Naive thymus-derived CD4-positive, alpha-beta T cell (primary cell): ENCODE measurements around the gene DLG2. TPM values are rescaled to one million over a fixed set of nuclear protein-coding genes. Genes with fewer than 3 reads are reported as not detected.

ENCODE experiments used
- ATAC-seq: fragments of 150-1000 bp; cut with Tn5 transposase; 2 replicates; pipeline ENCODE4 v1.10.0; 2021; ENCODE audit warnings: mild to moderate bottlenecking, moderate library complexity
- CTCF ChIA-PET: fragments of 350-600 bp; sonication (Branson Sonifier 250); formaldehyde crosslinking; loops from one replicate; lab custom pipeline; 2021; ENCODE audit warnings: antibody characterized with exemption; lab: Charles Lee
- POLR2A ChIA-PET: fragments of 350-600 bp; sonication (Branson Sonifier 250); formaldehyde crosslinking; loops from one replicate; lab custom pipeline; 2021; ENCODE audit warnings: antibody characterized with exemption, inconsistent platforms; lab: Charles Lee
- DNase-seq, 9 donors: peaks; one replicate each; pipeline versions ENCODE4 v3.0.0 to v3.0.0-alpha.2; 2020 to 2022; ENCODE audit warnings: mixed read lengths in 1 of 9
- H3K27ac ChIP-seq: one replicate; pipeline ENCODE4 v1.7.0; 2013; ENCODE audit warnings: mild to moderate bottlenecking, low read depth, low read length, moderate library complexity
- H3K27me3 ChIP-seq, 2 donors: one replicate each; pipeline ENCODE4 v1.7.0; 2013; ENCODE audit warnings: low read length in 2 of 2, mild to moderate bottlenecking in 2 of 2, moderate library complexity in 2 of 2; ENCODE audit not compliant: control insufficient read depth in 2 of 2, insufficient read depth in 2 of 2
- H3K36me3 ChIP-seq, 3 experiments: 1 replicate in 2 of 3; 2 replicates in 1 of 3; pipeline ENCODE4 v1.7.0; 2013; ENCODE audit warnings: low read length in 3 of 3, mild to moderate bottlenecking in 3 of 3, moderate library complexity in 1 of 3; ENCODE audit not compliant: insufficient read depth in 3 of 3, control insufficient read depth in 2 of 3
- H3K4me1 ChIP-seq, 2 donors: one replicate each; pipeline ENCODE4 v1.7.0; 2013; ENCODE audit warnings: low read length in 2 of 2, mild to moderate bottlenecking in 2 of 2, moderate library complexity in 1 of 2; ENCODE audit not compliant: control insufficient read depth in 2 of 2, insufficient read depth in 2 of 2
- H3K4me3 ChIP-seq: 2 replicates; pipeline ENCODE4 v1.7.0; 2013; ENCODE audit warnings: mild to moderate bottlenecking, low read length
- H3K9me3 ChIP-seq, 3 experiments: 1 replicate in 2 of 3; 2 replicates in 1 of 3; pipeline ENCODE4 v1.7.0; 2013; ENCODE audit warnings: low read length in 3 of 3; ENCODE audit not compliant: control insufficient read depth in 2 of 3
- H3K27ac Mint-ChIP-seq, 9 donors: one replicate each; pipeline ENCODE4 v1.8.0; 2020 to 2022; ENCODE audit warnings: mixed read lengths in 9 of 9, mild to moderate bottlenecking in 8 of 9, moderate library complexity in 5 of 9, inconsistent platforms in 2 of 9
- H3K27me3 Mint-ChIP-seq, 5 donors: one replicate each; pipeline ENCODE4 v1.8.0; 2021 to 2022; ENCODE audit warnings: mixed read lengths in 5 of 5, mild to moderate bottlenecking in 1 of 5
- H3K36me3 Mint-ChIP-seq, 5 donors: one replicate each; pipeline ENCODE4 v1.8.0; 2020 to 2022; ENCODE audit warnings: mixed read lengths in 5 of 5, mild to moderate bottlenecking in 3 of 5, inconsistent platforms in 1 of 5
- H3K4me1 Mint-ChIP-seq, 7 donors: one replicate each; pipeline ENCODE4 v1.8.0; 2020 to 2022; ENCODE audit warnings: mixed read lengths in 7 of 7, mild to moderate bottlenecking in 3 of 7, inconsistent platforms in 1 of 7
- H3K4me3 Mint-ChIP-seq, 10 donors: one replicate each; pipeline ENCODE4 v1.8.0; 2020 to 2022; ENCODE audit warnings: mild to moderate bottlenecking in 10 of 10, mixed read lengths in 10 of 10, moderate library complexity in 6 of 10, inconsistent platforms in 2 of 10
- H3K9me3 Mint-ChIP-seq, 11 donors: one replicate each; pipeline ENCODE4 v1.8.0; 2020 to 2022; ENCODE audit warnings: mixed read lengths in 11 of 11, mild to moderate bottlenecking in 4 of 11, inconsistent platforms in 1 of 11, moderate library complexity in 1 of 11
- intact Hi-C, 2 donors: fragments of 100-400 bp; cut with micrococcal nuclease; formaldehyde crosslinking; loops; one replicate each; pipeline ENCODE4 v1.15.1; 2023
- polyA plus RNA-seq, 2 donors: library from polyadenylated mRNA; unstranded; fragments of 300-500 nt; fragmentation: Illumina TruSeq; gene quantifications; one replicate each; pipeline ENCODE4 v1.2.3, GENCODE V29; 2021
- total RNA-seq, 6 experiments: library from RNA in 5 of 6; stranded (reverse) in 5 of 6; gene quantifications; 1 replicate in 5 of 6; 2 replicates in 1 of 6; pipeline ENCODE4 v1.2.3 and lab custom pipeline; 2021 to 2026

DLG2 gene
- total and polyA plus RNA-seq, 7 experiments from 2014 or later, result 0.64 to 6.1 (median 3.7) TPM

DNA sequence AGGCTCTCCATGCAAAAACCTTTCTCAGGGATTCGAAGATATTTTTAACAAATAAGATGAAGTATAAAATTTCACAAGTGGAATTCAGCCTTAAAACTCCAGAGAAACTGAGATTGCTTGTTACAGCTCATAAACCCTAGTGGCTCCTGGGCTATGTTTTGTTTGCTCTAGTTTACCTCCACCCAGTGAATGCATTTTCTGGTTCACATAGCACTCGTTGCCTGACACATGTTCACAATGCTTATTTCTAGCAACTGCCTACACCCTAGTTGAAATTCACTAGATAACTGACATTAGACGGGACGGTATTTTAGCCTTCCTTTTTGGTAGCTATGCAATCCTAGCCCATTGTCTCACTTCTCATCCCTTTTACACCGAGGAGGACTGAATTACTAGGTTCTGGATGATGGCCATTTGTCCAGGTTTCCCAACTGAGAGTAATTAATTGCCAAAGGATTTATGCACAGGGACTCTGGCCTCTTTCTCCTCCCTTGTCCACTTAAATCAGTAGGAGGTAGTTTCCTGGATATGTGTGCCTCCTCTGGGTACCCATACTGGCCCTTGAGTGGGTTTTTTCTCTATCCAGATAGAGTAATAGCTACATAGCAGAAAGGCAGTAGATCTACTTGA is 951.6 kb downstream of the DLG2 start:
- Mint-ChIP-seq H3K27ac (no peak overlapping the region), H3K4me3 (no peak overlapping the region), H3K4me1 (peaks cover 0 to 3% (median 0%) of the 10 kb centered on the region in 7 donors), H3K9me3 (peaks cover 0 to 24% (median 3%) of the 10 kb centered on the region in 11 donors), H3K36me3 (no peaks in the 10 kb centered on the region), H3K27me3 (no peaks in the 10 kb centered on the region)
- H3K4me3 ChIP-seq, result no peak overlapping the region
- H3K4me1 ChIP-seq, result no peaks in the 10 kb centered on the region
- no peaks in the 10 kb centered on the region for H3K9me3 ChIP-seq
- peaks cover 0 to 3% of the 10 kb centered on the region in 2 donors for H3K27me3 ChIP-seq
- H3K36me3 ChIP-seq, result no peaks in the 10 kb centered on the region
- ChIA-PET POLR2A (no interaction called here), CTCF (no interaction called here)
- H3K27ac ChIP-seq, result no peak overlapping the region
- DNase-seq (no peak), ATAC-seq (no peak)
- intact Hi-C loops, result no loop called here

DNA sequence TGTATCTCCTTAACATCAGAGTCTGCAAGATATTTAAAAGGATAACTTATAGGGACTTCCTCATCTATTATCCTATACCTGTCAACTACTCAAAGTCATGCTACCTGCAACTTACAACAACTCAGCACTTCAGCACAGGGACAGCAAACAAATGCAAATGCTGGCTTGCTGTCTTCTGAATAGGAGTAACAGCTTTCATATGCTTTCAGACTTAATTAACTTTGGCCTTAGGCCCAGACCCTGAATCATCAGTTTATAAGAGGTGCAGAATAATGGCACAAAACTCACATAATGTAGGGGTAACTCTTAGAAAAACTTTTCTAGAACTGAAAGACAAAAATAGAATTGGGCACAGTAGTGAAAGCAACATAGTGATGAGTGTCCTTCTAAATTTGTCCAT is 953.4 kb downstream of the DLG2 start:
- Histone ChIP-seq H3K36me3 (no peaks in the 10 kb centered on the region), H3K27ac (no peak overlapping the region), H3K4me1 (no peaks in the 10 kb centered on the region), H3K9me3 (no peaks in the 10 kb centered on the region), H3K27me3 (peaks cover 0 to 3% of the 10 kb centered on the region in 2 donors), H3K4me3 (no peak overlapping the region)
- Mint-ChIP-seq H3K4me3 (no peak overlapping the region), H3K9me3 (peaks cover 0 to 31% (median 9%) of the 10 kb centered on the region in 11 donors), H3K4me1 (no peaks in the 10 kb centered on the region), H3K27ac (no peak overlapping the region), H3K36me3 (no peaks in the 10 kb centered on the region), H3K27me3 (no peaks in the 10 kb centered on the region)
- DNase-seq, result no peak
- ChIA-PET POLR2A (no interaction called here), CTCF (no interaction called here)
- intact Hi-C loops, result no loop called here
- no peak for ATAC-seq

DNA sequence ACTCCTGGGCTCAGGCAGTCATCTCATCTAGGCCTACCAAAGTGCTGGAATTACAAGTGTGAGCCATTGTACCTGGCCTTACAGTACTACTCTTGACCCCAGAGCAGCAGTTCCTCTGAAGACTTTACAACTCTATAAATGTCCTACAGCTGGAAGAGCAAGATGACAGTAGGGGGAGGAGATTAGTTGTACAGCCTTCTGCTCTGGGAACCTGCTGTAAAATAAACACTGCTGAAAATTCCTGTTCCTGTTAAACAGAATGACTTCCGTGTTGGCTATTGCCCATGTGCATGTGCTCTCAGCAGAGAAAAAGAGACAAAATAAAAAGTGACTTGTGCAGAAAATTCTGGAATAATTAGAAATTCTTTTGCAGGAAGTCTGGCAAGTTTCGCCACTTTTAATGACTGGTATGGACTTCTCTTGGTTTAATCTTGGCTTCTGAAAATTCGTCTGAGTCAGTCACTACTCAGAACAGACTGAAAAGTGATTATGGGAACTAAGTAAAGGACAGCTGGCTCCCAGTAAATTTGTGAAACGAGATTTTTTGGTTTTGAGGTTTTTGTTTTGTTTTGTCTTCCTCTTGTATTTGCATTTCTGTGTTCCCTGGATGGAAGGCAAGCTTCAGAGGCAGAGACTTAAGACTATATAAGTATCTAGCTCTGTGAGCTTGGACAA is 955.7 kb downstream of the DLG2 start:
- Mint-ChIP-seq H3K9me3 (peaks cover 0 to 37% (median 8%) of the 10 kb centered on the region in 11 donors), H3K27ac (no peak overlapping the region), H3K27me3 (no peaks in the 10 kb centered on the region), H3K4me3 (no peak overlapping the region), H3K36me3 (no peaks in the 10 kb centered on the region), H3K4me1 (no peaks in the 10 kb centered on the region)
- H3K4me3 ChIP-seq, result no peak overlapping the region
- ChIA-PET CTCF (no interaction called here), POLR2A (no interaction called here)
- no peaks in the 10 kb centered on the region for H3K4me1 ChIP-seq
- DNase-seq (no peak), ATAC-seq (no peak)
- H3K36me3 ChIP-seq, result no peaks in the 10 kb centered on the region
- no peak overlapping the region for H3K27ac ChIP-seq
- H3K9me3 ChIP-seq, result no peaks in the 10 kb centered on the region
- intact Hi-C loops, result no loop called here
- peaks cover 0 to 3% of the 10 kb centered on the region in 2 donors for H3K27me3 ChIP-seq

- Histone ChIP-seq H3K36me3 (no peaks in the 10 kb centered on the region), H3K27ac (no peak overlapping the region), H3K4me1 (no peaks in the 10 kb centered on the region), H3K9me3 (peaks cover 0 to 5% (median 0%) of the 10 kb centered on the region in 3 experiments), H3K4me3 (no peak overlapping the region), H3K27me3 (no peaks in the 10 kb centered on the region)
- intact Hi-C loops, result no loop called here
- Mint-ChIP-seq H3K9me3 (peaks cover 0 to 40% (median 10%) of the 10 kb centered on the region in 11 donors), H3K4me3 (no peak overlapping the region), H3K27me3 (no peaks in the 10 kb centered on the region), H3K36me3 (no peaks in the 10 kb centered on the region), H3K4me1 (no peaks in the 10 kb centered on the region), H3K27ac (no peak overlapping the region)
- ChIA-PET POLR2A (no interaction called here), CTCF (no interaction called here)
- DNase-seq (no peak), ATAC-seq (no peak)
These were observed 963.4 kb downstream of the DLG2 start for GRCh38 chr11:84663731-84664130.

DNA sequence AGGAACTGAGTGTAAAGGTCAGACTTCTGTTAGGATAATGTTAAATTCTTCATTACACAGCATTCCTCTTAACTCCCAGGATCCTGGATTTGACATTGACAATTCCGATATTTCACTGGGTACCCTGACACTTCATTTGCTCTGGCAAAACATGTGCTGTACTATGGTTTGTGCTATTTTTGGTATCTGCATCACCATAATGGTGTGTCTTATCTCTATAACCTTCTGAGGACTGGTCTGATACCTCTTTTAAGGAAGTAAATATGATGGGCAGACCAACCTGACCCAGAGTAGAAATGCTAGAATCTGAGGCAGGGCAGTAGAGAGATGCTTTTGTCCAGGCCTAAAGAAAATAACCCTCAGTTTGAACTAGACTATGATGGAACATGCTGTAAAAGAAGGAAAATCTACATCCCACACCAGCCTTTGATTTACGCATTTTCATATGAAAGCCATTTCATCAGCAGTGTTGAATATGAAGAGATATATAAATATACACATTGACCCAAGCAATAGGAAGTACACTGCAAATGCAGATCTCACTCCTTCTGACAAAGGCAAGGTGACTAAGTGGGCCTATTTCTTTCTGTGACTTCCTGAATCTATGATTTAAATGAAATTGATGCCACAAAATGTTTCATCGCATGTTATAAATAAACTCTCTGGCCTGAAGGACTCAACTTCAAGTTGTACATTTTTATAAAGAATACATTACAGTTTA is 966.7 kb downstream of the DLG2 start:
- peaks cover 0 to 5% (median 0%) of the 10 kb centered on the region in 3 experiments for H3K9me3 ChIP-seq
- DNase-seq (no peak), ATAC-seq (no peak)
- Mint-ChIP-seq H3K4me1 (no peaks in the 10 kb centered on the region), H3K36me3 (no peaks in the 10 kb centered on the region), H3K4me3 (no peak overlapping the region), H3K27me3 (no peaks in the 10 kb centered on the region), H3K27ac (no peak overlapping the region), H3K9me3 (peaks cover 0 to 46% (median 11%) of the 10 kb centered on the region in 11 donors)
- H3K4me1 ChIP-seq, result no peaks in the 10 kb centered on the region
- ChIA-PET POLR2A (no interaction called here), CTCF (no interaction called here)
- no peaks in the 10 kb centered on the region for H3K27me3 ChIP-seq
- H3K36me3 ChIP-seq, result no peaks in the 10 kb centered on the region
- no peak overlapping the region for H3K4me3 ChIP-seq
- intact Hi-C loops, result no loop called here
- H3K27ac ChIP-seq, result no peak overlapping the region

DNA sequence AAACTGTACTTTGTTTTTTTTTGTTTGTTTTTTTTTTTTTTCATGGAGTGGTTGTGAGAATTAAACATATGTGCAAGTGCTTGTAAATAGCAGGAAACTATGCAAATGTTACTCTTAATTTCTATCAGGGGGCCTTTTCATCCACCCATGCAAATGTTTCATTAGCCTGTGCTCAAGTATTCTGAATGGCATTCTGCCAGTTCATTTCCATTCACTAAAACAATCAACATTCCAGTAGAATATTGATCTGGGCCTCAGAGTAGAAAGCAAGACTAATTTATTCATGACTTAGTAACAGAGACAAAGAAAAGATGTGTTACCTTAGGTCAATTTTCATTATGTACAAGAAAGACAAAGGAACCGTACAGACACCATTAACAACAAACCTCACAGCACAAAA is 971.4 kb downstream of the DLG2 start:
- Histone ChIP-seq H3K4me3 (no peak overlapping the region), H3K27me3 (no peaks in the 10 kb centered on the region), H3K4me1 (no peaks in the 10 kb centered on the region), H3K9me3 (peaks cover 0 to 5% (median 0%) of the 10 kb centered on the region in 3 experiments), H3K27ac (no peak overlapping the region), H3K36me3 (no peaks in the 10 kb centered on the region)
- POLR2A ChIA-PET, result no interaction called here
- DNase-seq (no peak), ATAC-seq (no peak)
- H3K27me3 Mint-ChIP-seq, result no peaks in the 10 kb centered on the region
- CTCF ChIA-PET, result no interaction called here
- H3K4me3 Mint-ChIP-seq, result no peak overlapping the region
- H3K9me3 Mint-ChIP-seq, result peaks cover 0 to 51% (median 11%) of the 10 kb centered on the region in 11 donors
- intact Hi-C loops, result no loop called here
- H3K36me3 Mint-ChIP-seq, result no peaks in the 10 kb centered on the region
- H3K4me1 Mint-ChIP-seq, result no peaks in the 10 kb centered on the region
- H3K27ac Mint-ChIP-seq, result no peak overlapping the region
